Osteoblast (primary cell): Measurements from ENCODE around the gene USP54. TPM values are rescaled to one million over a fixed set of nuclear protein-coding genes. Genes with fewer than 3 reads are reported as not detected.
"Not testable (repeated sequence)": the region's sequence is repeated elsewhere in the genome, so short reads cannot be mapped to it uniquely, and the experiment has no call there.

ENCODE experiments used
- DNase-seq: peaks from one replicate; pipeline ENCODE4 v3.0.0; 2011; ENCODE audit warnings: low spot score, mixed read lengths; ENCODE audit not compliant: insufficient read length; ENCODE audit errors: missing footprints
- H2AFZ ChIP-seq: 2 replicates; pipeline ENCODE4 v1.6.0; 2011; ENCODE audit warnings: mild to moderate bottlenecking, low read length
- H3K27ac ChIP-seq: 2 replicates; pipeline ENCODE4 v1.5.1; 2011; ENCODE audit warnings: mild to moderate bottlenecking, low read depth, low read length, moderate library complexity
- H3K27me3 ChIP-seq: 2 replicates; pipeline ENCODE4 v1.6.0; 2012; ENCODE audit warnings: mild to moderate bottlenecking, control low read depth, inconsistent platforms, low read length, moderate library complexity; ENCODE audit not compliant: insufficient read depth
- H3K36me3 ChIP-seq: 2 replicates; pipeline ENCODE4 v1.5.1; 2011; ENCODE audit warnings: mild to moderate bottlenecking, low read length, control low read depth, moderate library complexity; ENCODE audit not compliant: insufficient read depth
- H3K4me1 ChIP-seq: 2 replicates; pipeline ENCODE4 v1.5.1; 2011; ENCODE audit warnings: mild to moderate bottlenecking, low read length, control low read depth, moderate library complexity; ENCODE audit not compliant: insufficient read depth
- H3K4me2 ChIP-seq: 2 replicates; pipeline ENCODE4 v1.6.0; 2011; ENCODE audit warnings: mild to moderate bottlenecking, low read length; ENCODE audit not compliant: insufficient read depth
- H3K4me3 ChIP-seq: fragments of 200-600 bp; sonication (generic); 3 replicates; pipeline ENCODE4 v1.5.1; 2012; ENCODE audit warnings: mild to moderate bottlenecking, low read length, inconsistent platforms; ENCODE audit not compliant: insufficient read depth
- H3K79me2 ChIP-seq: 2 replicates; pipeline ENCODE4 v1.6.0; 2012; ENCODE audit warnings: mild to moderate bottlenecking, low read length, control low read depth, inconsistent platforms; ENCODE audit not compliant: insufficient read depth
- H3K9me3 ChIP-seq: 2 replicates; pipeline ENCODE4 v1.5.1; 2011; ENCODE audit warnings: low read depth, low read length, control low read depth
- H4K20me1 ChIP-seq: 2 replicates; pipeline ENCODE4 v1.6.0; 2012; ENCODE audit warnings: mild to moderate bottlenecking, low read length, control low read depth; ENCODE audit not compliant: insufficient read depth
- total RNA-seq: library from RNA; depleted of rRNA; stranded (reverse); fragments of >200 nt; gene quantifications from 2 replicates; pipeline ENCODE4 v1.2.3, GENCODE V29; 2012
- TF ChIP-seq, protein P1 (sequence below): IDR thresholded peaks from 2 replicates; pipeline ENCODE4 v1.5.1; 2011; ENCODE audit warnings: mild to moderate bottlenecking, low read depth, low read length, moderate library complexity; ENCODE audit errors: extremely low read depth

USP54 gene
- total RNA-seq, 1 donor: 25.0 TPM

DNA sequence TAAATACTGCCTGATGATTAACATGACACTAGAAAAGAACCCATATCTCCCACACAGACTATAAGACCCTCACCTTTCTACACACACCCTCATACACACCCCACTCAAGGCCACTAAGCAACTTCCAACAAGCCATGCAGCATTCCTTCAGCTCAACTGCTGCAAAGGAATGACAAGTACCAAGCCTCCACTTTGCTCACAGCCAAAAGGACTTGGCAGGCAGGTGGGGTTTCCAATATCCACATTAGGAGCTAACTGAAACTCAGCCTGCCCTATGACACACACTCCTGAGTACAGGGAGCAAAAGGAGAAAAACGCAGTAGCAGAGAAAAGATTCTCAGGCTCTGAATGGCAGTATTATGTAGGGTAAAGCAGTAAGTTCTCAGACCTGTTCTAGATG is 13.4 kb downstream of the USP54 start:
- H3K4me2 ChIP-seq: peak overlapping the region; percentile 16
- no peaks in the 10 kb centered on the region for H3K36me3 ChIP-seq
- no peaks in the 10 kb centered on the region for H3K27me3 ChIP-seq
- H3K79me2 ChIP-seq: no peaks in the 10 kb centered on the region
- H3K27ac ChIP-seq: no peak overlapping the region
- H3K4me1 ChIP-seq: peaks cover 31% of the 10 kb centered on the region
- H2AFZ ChIP-seq: peak overlapping the region; percentile 23
- H4K20me1 ChIP-seq: no peaks in the 10 kb centered on the region
- TF ChIP-seq, protein P1, sequence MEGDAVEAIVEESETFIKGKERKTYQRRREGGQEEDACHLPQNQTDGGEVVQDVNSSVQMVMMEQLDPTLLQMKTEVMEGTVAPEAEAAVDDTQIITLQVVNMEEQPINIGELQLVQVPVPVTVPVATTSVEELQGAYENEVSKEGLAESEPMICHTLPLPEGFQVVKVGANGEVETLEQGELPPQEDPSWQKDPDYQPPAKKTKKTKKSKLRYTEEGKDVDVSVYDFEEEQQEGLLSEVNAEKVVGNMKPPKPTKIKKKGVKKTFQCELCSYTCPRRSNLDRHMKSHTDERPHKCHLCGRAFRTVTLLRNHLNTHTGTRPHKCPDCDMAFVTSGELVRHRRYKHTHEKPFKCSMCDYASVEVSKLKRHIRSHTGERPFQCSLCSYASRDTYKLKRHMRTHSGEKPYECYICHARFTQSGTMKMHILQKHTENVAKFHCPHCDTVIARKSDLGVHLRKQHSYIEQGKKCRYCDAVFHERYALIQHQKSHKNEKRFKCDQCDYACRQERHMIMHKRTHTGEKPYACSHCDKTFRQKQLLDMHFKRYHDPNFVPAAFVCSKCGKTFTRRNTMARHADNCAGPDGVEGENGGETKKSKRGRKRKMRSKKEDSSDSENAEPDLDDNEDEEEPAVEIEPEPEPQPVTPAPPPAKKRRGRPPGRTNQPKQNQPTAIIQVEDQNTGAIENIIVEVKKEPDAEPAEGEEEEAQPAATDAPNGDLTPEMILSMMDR: no peak
- no peak overlapping the region for H3K4me3 ChIP-seq
- no peak for DNase-seq
- H3K9me3 ChIP-seq: no peaks in the 10 kb centered on the region

DNA sequence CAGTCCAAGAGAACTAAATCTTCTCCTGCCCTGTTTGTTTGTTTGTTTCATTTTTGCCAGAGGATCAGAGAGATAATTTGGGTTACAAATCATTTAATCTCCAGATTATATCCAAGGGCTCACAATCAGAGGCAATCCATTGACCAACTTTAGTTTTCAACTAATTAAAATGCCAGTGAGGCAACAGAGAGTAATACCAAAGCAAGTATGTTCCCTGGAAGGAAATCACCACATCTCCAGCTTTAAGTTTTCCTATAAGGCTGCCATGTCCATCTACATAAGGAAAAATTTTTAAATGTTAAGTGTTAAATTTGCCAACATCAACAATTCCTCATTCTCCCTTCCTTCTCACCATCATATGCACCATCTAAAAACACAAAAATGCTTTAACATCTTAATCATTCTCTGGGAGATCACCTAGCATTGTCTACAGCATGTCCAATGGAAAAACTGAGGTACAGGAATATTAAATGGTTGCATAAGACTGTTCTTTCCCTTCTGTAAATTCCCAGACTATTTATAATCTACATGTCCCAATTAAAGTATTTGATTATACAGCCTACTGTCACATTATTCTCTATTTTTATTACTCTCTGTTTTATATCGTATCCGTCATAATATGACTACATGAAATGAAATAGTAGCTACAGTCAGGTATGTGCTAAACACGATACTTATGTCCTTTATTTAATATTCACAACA is 14.1 kb downstream of the USP54 start:
- DNase-seq: peak; percentile 26
- no peaks in the 10 kb centered on the region for H3K36me3 ChIP-seq
- H3K4me3 ChIP-seq: no peak overlapping the region
- no peaks in the 10 kb centered on the region for H3K27me3 ChIP-seq
- H2AFZ ChIP-seq: peak overlapping the region; percentile 12
- TF ChIP-seq, protein P1: no peak
- H3K79me2 ChIP-seq: no peaks in the 10 kb centered on the region
- H4K20me1 ChIP-seq: no peaks in the 10 kb centered on the region
- H3K9me3 ChIP-seq: no peaks in the 10 kb centered on the region
- H3K4me1 ChIP-seq: peaks cover 31% of the 10 kb centered on the region
- peak overlapping the region; percentile 51 for H3K4me2 ChIP-seq
- peak overlapping the region; percentile 31 for H3K27ac ChIP-seq

DNA sequence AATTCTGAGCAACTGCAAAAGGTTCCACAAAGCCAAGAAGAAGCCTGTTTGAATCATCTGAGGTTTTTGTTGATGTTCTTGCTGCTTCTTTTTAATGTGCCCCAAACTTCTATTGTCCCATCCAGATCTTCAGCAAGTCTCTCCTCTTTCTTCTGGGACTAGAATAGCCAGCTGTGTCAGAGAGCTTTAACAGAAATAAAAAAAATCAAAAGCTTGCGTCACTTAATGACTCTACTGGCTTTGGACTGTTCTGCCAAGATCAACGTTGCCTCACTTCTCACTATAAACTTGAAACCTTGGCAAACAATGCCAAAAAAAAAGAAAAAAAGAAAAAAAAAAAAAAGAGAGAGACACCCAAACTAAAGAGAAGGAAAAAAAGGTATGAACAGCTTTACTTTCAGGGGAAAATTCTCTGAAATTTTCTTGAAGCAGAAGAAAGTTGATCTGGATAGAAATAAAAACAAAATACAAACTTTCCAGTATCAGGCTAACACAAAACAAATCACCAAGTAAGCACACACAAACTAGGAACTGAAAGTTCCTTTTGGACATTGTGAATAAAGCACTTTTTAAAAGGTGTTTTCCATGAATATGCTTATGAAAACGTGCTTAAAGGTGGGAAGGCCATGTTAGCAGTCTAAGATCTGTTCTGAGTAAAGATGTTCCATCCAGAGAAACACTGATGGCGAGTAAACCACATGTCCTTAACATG is 14.8 kb downstream of the USP54 start:
- Histone ChIP-seq H4K20me1 (no peaks in the 10 kb centered on the region), H3K27me3 (no peaks in the 10 kb centered on the region), H3K4me2 (peak overlapping the region; percentile 51), H3K4me3 (peak overlapping the region; percentile 25), H2AFZ (peak overlapping the region; percentile 12), H3K9me3 (no peaks in the 10 kb centered on the region), H3K79me2 (no peaks in the 10 kb centered on the region), H3K27ac (peak overlapping the region; percentile 31), H3K36me3 (no peaks in the 10 kb centered on the region), H3K4me1 (peaks cover 31% of the 10 kb centered on the region)
- DNase-seq: peak; percentile 62
- TF ChIP-seq, protein P1: no peak

DNA sequence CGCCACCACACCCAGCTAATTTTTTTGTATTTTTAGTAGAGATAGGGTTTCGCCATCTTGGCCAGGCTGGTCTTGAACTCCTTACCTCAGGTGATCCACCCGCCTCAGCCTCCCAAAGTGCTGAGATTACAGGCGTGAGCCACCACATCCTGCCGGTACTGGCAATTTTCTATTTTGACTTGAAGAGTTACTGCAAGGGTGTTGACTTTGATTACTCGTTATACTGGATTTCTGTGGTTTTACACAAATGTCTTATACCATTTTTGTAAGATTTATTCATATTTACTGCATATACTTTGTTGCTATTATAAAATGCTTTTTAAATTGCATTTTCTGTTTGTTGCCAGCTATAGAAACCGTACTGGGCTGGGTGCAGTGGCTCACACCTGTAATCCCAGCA is 24.1 kb downstream of the USP54 start:
- not testable (repeated sequence) for DNase-seq, H3K4me1 ChIP-seq, H3K36me3 ChIP-seq, H4K20me1 ChIP-seq, H3K4me3 ChIP-seq, H3K9me3 ChIP-seq, H3K27ac ChIP-seq, H2AFZ ChIP-seq, H3K79me2 ChIP-seq, H3K4me2 ChIP-seq, H3K27me3 ChIP-seq
